Measurements from ENCODE around the gene FOXRED2. TPM values are rescaled to one million over a fixed set of nuclear protein-coding genes. Genes with fewer than 3 reads are reported as not detected.
A peak's percentile ranks its signal among the peaks of the same experiment; 100 is the strongest.

Gene FOXRED2
- total RNA-seq, 1 experiment from 2014 or later = 34.4 TPM

DNA sequence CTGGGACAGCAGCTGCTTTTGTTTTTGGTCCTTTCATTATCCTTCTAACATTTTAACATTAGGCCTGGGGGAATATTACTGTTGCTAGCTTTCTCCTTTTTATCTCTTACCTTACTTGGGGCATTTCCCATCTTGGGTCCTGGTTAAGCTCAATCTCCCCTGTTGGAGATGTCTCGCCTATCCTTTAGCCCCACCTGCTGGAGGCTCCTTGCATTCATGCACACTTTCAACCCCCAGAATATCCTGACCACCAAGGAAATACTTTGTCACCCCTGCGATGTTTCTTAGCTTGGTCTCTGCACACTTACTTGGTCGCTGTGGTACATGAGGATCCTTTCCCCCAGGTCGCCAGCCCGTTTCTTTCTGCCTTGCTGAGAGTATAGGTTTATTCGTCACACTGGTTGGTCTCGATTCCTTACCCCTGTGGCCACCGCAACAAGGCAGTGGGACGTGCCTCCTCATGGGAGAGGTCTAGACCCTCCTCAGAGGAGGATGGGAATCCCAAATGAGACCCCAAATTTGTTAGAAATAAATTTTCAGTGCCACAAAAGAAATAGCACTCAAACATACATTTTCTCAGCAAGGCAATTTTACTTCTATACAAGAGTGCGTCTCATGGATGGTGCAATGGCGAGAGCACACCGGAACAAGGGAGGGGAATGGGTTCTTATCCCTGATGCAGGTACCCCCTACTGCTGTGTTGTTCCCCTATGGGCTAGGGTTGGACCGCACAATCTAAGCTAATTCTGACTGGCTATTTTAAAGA, 20.0 kb downstream of the FOXRED2 start:
- Histone ChIP-seq H3K4ac (ENCODE audit: low read depth, low read length) (no peak overlapping the region), H2AFZ (ENCODE audit: low read length) (no peak overlapping the region), H2BK120ac (ENCODE audit: low read depth, low read length, poor library complexity, severe bottlenecking) (no peak overlapping the region), H4K8ac (replicated peaks; ENCODE audit: insufficient read length, low read depth, low read length) (no peak overlapping the region), H3K79me2 (ENCODE audit: insufficient read depth, low read length) (no peaks in the 10 kb centered on the region), H2AK5ac (ENCODE audit: insufficient read length, low read length) (no peak overlapping the region), H3K9ac (ENCODE audit: extremely low read depth, insufficient read length, low read length) (no peak overlapping the region), H3K4me1 (ENCODE audit: insufficient read depth, low read length) (no peaks in the 10 kb centered on the region), H3T11ph (ENCODE audit: low read length) (no peak overlapping the region), H4K91ac (ENCODE audit: insufficient read length, low read depth, low read length) (no peak overlapping the region), H3K23me2 (ENCODE audit: insufficient read length, low read depth, low read length, poor library complexity, severe bottlenecking) (no peaks in the 10 kb centered on the region), H3K27me3 (ENCODE audit: insufficient read depth, low read length) (peaks cover 3% of the 10 kb centered on the region; the same call in 1 of the 2 replicates), H3K4me2 (ENCODE audit: insufficient read depth, insufficient read length, low read length) (no peak overlapping the region), H3K23ac (ENCODE audit: insufficient read length, low read depth, low read length) (no peak overlapping the region), H2BK20ac (ENCODE audit: low read depth, low read length, poor library complexity, severe bottlenecking) (no peak overlapping the region), H4K5ac (ENCODE audit: insufficient read length, low read depth, low read length) (no peak overlapping the region), H3K79me1 (ENCODE audit: insufficient read depth, low read depth, low read length, poor library complexity, severe bottlenecking) (no peaks in the 10 kb centered on the region), H2BK5ac (ENCODE audit: insufficient read length, low read length) (no peak overlapping the region), H3K56ac (ENCODE audit: insufficient read length, low read depth, low read length) (no peak overlapping the region), H2BK12ac (ENCODE audit: insufficient read length, low read depth, low read length) (no peak overlapping the region), H3K27ac (ENCODE audit: insufficient read length, low read depth, low read length) (no peak overlapping the region), H3K14ac (ENCODE audit: insufficient read depth, low read length) (no peak overlapping the region), H3K9me3 (ENCODE audit: control insufficient read depth, low read depth, low read length) (no peaks in the 10 kb centered on the region), H2BK15ac (ENCODE audit: low read depth, low read length) (no peak overlapping the region), H3K18ac (ENCODE audit: insufficient read length, low read depth, low read length) (no peak overlapping the region), H4K20me1 (ENCODE audit: control insufficient read depth, insufficient read depth, insufficient read length) (no peaks in the 10 kb centered on the region)
- peak; percentile 73 for DNase-seq
- Mint-ChIP-seq H3K4me3 (no peak overlapping the region), H3K27me3 (ENCODE audit: low read depth) (peaks cover 38% of the 10 kb centered on the region), H3K9me3 (peaks cover 0 to 8% of the 10 kb centered on the region in 2 experiments; a peak in 3 of 5 replicates), H3K36me3 (ENCODE audit: insufficient read depth in 1 of 3, low read depth in 3 of 3) (peaks cover 8 to 39% (median 37%) of the 10 kb centered on the region in 3 experiments; a peak in 6 of 7 replicates), H3K27ac (no peak overlapping the region), H3K4me1 (no peaks in the 10 kb centered on the region; a peak in 1 of 4 replicates)
- WGBS (ENCODE audit: extremely low coverage, insufficient read length, low lambda C conversion rate) = no CpG with 5 or more reads among the region's 13 CpGs
- TF ChIP-seq, protein P1, sequence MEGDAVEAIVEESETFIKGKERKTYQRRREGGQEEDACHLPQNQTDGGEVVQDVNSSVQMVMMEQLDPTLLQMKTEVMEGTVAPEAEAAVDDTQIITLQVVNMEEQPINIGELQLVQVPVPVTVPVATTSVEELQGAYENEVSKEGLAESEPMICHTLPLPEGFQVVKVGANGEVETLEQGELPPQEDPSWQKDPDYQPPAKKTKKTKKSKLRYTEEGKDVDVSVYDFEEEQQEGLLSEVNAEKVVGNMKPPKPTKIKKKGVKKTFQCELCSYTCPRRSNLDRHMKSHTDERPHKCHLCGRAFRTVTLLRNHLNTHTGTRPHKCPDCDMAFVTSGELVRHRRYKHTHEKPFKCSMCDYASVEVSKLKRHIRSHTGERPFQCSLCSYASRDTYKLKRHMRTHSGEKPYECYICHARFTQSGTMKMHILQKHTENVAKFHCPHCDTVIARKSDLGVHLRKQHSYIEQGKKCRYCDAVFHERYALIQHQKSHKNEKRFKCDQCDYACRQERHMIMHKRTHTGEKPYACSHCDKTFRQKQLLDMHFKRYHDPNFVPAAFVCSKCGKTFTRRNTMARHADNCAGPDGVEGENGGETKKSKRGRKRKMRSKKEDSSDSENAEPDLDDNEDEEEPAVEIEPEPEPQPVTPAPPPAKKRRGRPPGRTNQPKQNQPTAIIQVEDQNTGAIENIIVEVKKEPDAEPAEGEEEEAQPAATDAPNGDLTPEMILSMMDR (conservative IDR thresholded peaks at IDR 0.05) = peak; percentile 83

Data from H9 (cell line).